ENCODE results near the gene TAS1R3.
A peak's percentile ranks its signal among the peaks of the same experiment; 100 is the strongest.

Gene TAS1R3

DNA sequence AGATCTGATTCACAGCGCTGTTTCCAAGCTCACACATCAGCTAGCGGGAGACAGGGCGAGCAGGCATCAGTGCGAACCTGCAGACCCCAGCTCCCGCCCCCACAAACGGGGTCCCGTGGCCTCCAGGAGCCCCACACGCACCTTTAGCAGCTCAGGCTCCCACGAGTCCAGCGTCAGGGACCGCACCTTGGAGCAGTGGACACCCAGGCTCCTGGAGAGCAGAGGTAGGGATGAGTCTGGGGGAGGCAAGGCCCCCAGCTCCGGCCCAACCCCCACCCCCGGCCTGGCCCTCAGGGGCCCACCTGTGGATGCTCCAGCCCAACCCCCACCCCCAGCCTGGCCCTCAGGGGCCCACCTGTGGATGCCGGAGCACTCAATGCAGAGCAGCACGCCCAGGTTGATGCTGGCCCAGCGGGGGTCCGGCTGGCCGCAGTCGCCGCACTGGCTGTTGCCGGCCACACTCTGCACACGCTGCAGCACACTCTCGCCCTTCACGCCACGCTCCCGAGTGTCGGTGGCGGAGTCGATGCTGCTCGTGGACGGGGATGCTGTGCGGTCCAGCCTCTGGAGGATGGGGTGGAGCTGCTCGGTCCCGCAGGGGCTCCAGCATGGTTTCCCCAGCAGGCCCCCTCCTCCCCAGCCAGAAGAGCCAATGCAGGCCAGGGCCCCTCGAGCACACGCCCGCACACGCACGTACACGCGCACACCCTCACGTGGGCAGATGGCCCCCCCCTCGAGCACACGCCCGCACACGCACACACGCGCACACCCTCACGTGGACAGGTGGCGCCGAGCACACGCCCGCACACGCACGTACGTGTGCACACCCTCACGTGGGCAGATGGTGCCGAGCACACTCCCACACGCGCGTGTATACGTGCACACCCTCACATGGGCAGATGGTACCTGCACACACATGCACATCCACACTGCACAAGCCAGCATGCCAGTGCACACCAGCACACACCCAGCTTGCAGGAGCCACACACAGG lies 34.7 kb upstream of the TAS1R3 start:
- ATAC-seq, result no peak
- no peak for TF ChIP-seq ZFP30 (CRISPR knock-in tag; IDR thresholded peaks at IDR 0.05)
- no peak for TF ChIP-seq BACH2 (CRISPR knock-in tag; IDR thresholded peaks at IDR 0.05; ENCODE audit: borderline replicate concordance)
- TF ChIP-seq, protein P1, sequence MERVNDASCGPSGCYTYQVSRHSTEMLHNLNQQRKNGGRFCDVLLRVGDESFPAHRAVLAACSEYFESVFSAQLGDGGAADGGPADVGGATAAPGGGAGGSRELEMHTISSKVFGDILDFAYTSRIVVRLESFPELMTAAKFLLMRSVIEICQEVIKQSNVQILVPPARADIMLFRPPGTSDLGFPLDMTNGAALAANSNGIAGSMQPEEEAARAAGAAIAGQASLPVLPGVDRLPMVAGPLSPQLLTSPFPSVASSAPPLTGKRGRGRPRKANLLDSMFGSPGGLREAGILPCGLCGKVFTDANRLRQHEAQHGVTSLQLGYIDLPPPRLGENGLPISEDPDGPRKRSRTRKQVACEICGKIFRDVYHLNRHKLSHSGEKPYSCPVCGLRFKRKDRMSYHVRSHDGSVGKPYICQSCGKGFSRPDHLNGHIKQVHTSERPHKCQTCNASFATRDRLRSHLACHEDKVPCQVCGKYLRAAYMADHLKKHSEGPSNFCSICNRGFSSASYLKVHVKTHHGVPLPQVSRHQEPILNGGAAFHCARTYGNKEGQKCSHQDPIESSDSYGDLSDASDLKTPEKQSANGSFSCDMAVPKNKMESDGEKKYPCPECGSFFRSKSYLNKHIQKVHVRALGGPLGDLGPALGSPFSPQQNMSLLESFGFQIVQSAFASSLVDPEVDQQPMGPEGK (CRISPR knock-in tag; IDR thresholded peaks at IDR 0.05; ENCODE audit: borderline replicate concordance), result no peak

DNA sequence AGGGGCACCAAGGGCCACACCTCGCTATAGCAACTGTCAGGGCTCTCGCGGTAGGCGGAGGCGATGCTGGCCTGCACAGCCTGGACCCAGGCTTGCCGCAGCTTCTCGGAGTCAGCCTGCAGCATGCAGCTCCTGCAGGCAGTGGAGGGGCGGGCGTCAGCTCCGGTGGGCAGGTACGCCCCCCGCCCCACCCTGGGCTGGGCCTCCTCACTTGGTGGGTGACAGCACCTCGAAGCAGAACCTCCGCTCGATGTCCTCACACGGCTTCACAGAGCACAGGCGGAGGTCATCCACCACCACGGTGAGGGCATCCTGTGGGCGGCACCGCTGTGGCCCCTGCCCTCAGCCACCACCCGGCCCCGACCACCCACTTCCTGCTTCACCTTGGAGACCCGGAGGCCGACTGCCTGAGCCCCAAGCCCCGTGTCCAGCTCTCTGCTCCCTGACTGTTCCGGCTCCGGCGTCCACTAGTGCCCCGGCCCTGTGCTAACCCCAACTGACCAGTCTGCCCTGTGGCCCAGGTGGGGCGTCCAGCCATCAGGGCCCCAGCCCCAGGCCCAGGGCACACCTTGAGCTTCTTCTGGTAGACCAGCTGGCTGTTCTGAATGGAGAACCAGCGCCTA lies 33.2 kb upstream of the TAS1R3 start:
- no peak for ATAC-seq
- no peak for TF ChIP-seq ARNTL (CRISPR knock-in tag; IDR thresholded peaks at IDR 0.05; ENCODE audit: borderline replicate concordance, low read depth)
- no peak for TF ChIP-seq BACH2 (CRISPR knock-in tag; IDR thresholded peaks at IDR 0.05; ENCODE audit: borderline replicate concordance)

DNA sequence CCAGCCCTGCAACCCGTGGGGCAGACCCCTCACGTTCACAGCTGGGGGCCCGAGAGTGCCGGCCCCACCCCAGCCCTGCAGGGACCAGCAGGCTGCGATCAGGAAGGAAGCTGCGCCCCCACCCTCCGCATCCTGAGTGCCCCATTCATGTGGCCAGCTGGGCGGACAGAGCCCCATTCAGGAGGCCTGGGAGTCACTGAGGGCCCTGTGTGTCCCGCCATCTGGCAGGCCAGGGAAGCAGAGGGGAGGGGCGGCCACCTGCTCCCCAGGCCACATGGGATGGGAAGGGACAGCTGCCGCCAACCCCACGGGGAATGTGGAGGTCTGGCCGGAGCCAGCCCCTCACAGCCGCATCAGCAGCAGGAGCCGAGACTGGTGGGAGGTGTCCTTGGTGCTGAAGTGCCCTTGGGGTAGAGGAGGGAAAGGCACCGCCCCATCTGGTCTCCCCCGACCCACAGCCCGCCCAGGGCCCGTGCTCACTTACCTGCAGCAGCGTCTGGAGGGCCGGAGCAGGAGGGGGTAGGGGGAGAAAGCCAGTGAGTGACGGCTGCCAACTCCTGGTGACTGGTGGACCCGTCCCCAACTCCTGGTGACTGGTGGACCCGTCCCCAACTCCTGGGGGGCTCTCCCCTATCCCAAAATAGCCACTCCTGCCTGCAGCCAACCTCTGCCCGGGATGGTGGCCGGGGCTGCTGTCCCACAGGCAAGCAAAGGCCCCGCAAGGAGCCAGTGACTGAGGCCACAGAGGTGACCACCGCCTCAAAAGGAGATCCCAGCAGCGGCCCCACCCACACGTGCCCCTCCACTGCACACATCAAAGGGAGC lies 32.0 kb upstream of the TAS1R3 start:
- ATAC-seq, result 0 out of 3 replicates have a peak, but pooled peaks have one; percentile 11
- TF ChIP-seq, protein P2, sequence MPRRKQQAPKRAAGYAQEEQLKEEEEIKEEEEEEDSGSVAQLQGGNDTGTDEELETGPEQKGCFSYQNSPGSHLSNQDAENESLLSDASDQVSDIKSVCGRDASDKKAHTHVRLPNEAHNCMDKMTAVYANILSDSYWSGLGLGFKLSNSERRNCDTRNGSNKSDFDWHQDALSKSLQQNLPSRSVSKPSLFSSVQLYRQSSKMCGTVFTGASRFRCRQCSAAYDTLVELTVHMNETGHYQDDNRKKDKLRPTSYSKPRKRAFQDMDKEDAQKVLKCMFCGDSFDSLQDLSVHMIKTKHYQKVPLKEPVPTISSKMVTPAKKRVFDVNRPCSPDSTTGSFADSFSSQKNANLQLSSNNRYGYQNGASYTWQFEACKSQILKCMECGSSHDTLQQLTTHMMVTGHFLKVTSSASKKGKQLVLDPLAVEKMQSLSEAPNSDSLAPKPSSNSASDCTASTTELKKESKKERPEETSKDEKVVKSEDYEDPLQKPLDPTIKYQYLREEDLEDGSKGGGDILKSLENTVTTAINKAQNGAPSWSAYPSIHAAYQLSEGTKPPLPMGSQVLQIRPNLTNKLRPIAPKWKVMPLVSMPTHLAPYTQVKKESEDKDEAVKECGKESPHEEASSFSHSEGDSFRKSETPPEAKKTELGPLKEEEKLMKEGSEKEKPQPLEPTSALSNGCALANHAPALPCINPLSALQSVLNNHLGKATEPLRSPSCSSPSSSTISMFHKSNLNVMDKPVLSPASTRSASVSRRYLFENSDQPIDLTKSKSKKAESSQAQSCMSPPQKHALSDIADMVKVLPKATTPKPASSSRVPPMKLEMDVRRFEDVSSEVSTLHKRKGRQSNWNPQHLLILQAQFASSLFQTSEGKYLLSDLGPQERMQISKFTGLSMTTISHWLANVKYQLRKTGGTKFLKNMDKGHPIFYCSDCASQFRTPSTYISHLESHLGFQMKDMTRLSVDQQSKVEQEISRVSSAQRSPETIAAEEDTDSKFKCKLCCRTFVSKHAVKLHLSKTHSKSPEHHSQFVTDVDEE (CRISPR knock-in tag; IDR thresholded peaks at IDR 0.05), result no peak
- TF ChIP-seq, protein P3, sequence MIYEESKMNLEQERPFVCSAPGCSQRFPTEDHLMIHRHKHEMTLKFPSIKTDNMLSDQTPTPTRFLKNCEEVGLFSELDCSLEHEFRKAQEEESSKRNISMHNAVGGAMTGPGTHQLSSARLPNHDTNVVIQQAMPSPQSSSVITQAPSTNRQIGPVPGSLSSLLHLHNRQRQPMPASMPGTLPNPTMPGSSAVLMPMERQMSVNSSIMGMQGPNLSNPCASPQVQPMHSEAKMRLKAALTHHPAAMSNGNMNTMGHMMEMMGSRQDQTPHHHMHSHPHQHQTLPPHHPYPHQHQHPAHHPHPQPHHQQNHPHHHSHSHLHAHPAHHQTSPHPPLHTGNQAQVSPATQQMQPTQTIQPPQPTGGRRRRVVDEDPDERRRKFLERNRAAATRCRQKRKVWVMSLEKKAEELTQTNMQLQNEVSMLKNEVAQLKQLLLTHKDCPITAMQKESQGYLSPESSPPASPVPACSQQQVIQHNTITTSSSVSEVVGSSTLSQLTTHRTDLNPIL (CRISPR knock-in tag; IDR thresholded peaks at IDR 0.05; ENCODE audit: low read depth), result no peak
- no peak for TF ChIP-seq ZNF8 (CRISPR knock-in tag; IDR thresholded peaks at IDR 0.05)
- TF ChIP-seq OSR1 (CRISPR knock-in tag; IDR thresholded peaks at IDR 0.05), result no peak

DNA sequence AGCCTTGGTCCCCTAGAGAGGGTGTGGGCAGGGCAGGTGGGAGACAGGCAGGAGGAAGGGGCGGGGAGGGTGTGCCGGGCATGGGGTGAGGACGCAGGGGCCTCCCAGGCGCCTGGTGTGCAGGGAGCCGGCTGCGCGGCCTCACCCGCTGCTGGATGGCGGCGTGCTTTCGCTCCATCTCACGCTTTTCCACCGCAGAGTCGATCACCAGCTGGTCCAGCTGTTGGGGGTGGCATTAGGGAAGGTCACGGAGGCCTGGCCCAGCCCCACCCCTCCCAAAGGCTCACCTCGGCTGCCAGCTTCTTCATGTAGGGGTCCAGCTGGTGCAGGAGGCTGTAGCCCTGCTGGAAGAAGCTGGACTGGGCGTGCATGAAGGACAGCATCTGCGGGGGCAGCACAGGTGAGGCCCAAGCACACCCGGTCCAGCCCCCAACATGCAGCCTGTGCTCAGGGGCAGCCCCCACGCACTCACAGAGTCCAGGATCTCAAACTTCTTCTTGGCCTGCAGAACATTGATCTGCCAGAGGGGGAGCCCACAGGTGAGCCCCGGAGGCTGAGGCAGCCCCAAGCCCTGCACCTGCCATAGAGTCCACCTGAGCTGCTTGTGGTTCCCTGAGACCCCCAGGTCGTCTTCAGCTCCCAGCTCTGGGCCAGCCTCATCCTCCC lies 31.3 kb upstream of the TAS1R3 start:
- ATAC-seq, result no peak
- TF ChIP-seq PPARA (CRISPR knock-in tag; IDR thresholded peaks at IDR 0.05; ENCODE audit: borderline replicate concordance) (no peak), OSR1 (CRISPR knock-in tag; IDR thresholded peaks at IDR 0.05) (no peak), SNAI2 (CRISPR knock-in tag; IDR thresholded peaks at IDR 0.05) (no peak), ZNF565 (CRISPR knock-in tag; conservative IDR thresholded peaks at IDR 0.05; ENCODE audit: low read depth) (no peak), TCF4 (CRISPR knock-in tag; IDR thresholded peaks at IDR 0.05; ENCODE audit: borderline replicate concordance) (no peak), ARNTL (CRISPR knock-in tag; IDR thresholded peaks at IDR 0.05; ENCODE audit: borderline replicate concordance, low read depth) (no peak), RARB (CRISPR knock-in tag; IDR thresholded peaks at IDR 0.05) (no peak), ESRRG (CRISPR knock-in tag; IDR thresholded peaks at IDR 0.05) (no peak), CSDC2 (CRISPR knock-in tag; IDR thresholded peaks at IDR 0.05) (no peak), GLIS3 (CRISPR knock-in tag; IDR thresholded peaks at IDR 0.05) (no peak), BACH2 (CRISPR knock-in tag; IDR thresholded peaks at IDR 0.05; ENCODE audit: borderline replicate concordance) (no peak), ZNF70 (CRISPR knock-in tag; IDR thresholded peaks at IDR 0.05) (no peak), ZNF8 (CRISPR knock-in tag; IDR thresholded peaks at IDR 0.05) (no peak), ZFP3 (CRISPR knock-in tag; IDR thresholded peaks at IDR 0.05) (no peak)
- TF ChIP-seq, protein P2 (CRISPR knock-in tag; IDR thresholded peaks at IDR 0.05), result no peak
- TF ChIP-seq, protein P1 (CRISPR knock-in tag; IDR thresholded peaks at IDR 0.05; ENCODE audit: borderline replicate concordance), result no peak
- TF ChIP-seq, protein P4, sequence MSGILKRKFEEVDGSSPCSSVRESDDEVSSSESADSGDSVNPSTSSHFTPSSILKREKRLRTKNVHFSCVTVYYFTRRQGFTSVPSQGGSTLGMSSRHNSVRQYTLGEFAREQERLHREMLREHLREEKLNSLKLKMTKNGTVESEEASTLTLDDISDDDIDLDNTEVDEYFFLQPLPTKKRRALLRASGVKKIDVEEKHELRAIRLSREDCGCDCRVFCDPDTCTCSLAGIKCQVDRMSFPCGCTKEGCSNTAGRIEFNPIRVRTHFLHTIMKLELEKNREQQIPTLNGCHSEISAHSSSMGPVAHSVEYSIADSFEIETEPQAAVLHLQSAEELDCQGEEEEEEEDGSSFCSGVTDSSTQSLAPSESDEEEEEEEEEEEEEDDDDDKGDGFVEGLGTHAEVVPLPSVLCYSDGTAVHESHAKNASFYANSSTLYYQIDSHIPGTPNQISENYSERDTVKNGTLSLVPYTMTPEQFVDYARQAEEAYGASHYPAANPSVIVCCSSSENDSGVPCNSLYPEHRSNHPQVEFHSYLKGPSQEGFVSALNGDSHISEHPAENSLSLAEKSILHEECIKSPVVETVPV (CRISPR knock-in tag; IDR thresholded peaks at IDR 0.05), result no peak
